GM19467 (cell line): ENCODE measurements around the gene LENEP.
"Not testable (repeated sequence)": the region's sequence is repeated elsewhere in the genome, so short reads cannot be mapped to it uniquely, and the experiment has no call there.

Experiments used
- ATAC-seq: cut with Tn5 transposase; IDR thresholded peaks from one replicate; pipeline ENCODE4 v1.9.1; 2021; ENCODE audit warnings: mild to moderate bottlenecking, moderate library complexity; ENCODE audit not compliant: unreplicated experiment

The LENEP gene

DNA sequence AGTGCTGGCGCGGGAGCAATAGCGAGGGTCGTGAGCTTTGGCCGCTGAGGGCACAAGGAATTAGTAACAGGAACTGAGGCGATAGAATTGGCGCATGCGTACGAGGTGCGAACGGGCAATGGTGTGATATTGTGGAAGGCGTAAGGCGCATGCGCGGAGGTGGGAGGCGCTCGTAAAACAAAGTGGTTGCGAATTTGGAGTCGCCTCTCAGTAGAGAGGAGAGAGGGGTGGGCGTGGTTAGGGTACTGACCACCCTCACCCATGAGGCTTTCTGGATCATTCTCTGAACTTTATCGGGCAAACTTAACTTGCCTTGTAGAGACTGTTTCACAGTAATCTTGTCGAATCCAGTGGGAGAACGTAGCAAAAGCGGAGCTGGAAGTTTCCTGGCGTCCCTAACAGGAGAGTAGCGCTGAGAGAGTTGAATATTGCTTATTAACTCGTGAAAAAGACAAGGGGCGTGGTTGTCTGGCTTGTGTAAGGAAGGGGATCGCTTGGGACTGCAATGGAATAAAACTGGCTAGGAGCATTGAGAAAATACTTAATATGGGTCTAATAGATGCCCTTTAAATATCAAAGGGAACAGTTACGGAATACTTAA is 18.5 kb upstream of the LENEP start:
- peak; percentile 39 for ATAC-seq

DNA sequence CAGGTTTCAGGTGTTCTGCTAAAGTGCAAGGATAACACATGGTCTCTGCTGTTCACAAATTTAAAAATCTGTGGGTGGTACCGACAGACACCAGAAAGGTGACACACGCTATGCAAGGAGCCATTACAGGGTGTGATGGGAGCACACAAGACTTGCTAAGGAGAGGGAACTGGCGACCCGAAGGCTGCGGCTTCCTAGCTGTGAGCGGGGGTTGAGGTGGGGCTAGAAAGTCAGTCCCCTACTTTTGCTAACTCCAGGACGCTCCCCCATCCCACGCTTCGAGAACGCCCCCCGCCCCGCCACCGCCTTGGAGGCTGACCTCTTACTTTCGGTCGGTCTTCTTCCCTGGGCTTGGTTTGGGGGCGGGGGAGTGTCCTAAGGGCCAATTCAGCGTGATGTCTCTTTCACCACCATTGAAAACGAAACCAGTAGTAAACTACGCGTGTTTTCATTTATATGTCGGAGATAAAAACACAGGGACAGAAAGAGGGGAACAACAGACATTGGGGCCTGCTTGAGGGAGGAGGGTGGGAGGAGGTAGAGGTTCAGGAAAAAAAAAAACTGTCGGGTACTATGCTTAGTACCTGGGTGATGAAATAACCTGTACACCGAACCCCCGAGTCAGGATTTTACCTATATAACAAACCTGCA is 17.9 kb upstream of the LENEP start:
- no peak for ATAC-seq

DNA sequence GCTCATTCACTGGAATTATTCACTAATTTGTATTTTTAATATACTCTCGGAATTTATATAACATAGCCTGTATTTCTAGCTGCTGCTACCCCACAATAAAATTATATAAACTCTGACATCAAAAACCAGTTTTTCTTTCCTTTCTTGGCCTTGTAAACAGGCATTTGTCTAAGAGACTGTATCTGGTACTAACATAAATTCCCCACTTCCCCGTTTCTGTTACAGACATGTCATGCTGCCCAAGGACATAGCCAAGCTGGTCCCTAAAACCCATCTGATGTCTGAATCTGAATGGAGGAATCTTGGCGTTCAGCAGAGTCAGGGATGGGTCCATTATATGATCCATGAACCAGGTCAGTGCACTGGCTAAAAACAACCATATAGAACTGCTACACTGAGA is 15.6 kb upstream of the LENEP start:
- ATAC-seq, result not testable (repeated sequence)

DNA sequence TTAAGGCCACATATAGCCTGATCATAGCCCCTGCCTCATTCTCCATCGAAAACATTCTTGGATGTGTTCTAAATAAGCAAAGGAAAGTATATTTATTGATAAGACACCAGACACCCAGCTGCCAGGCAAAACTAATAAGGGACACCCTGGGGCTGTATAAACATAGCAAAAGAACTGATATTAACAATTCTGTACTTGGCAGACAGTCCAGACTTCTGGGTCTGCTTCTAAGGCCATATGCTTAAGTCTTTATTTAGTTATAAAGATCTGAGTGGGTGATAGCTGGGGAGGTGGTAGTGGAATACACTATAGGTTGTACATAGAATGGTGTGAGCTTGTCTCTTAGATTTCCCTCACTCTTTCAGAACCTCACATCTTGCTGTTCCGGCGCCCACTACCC is 15.0 kb upstream of the LENEP start:
- no peak for ATAC-seq

DNA sequence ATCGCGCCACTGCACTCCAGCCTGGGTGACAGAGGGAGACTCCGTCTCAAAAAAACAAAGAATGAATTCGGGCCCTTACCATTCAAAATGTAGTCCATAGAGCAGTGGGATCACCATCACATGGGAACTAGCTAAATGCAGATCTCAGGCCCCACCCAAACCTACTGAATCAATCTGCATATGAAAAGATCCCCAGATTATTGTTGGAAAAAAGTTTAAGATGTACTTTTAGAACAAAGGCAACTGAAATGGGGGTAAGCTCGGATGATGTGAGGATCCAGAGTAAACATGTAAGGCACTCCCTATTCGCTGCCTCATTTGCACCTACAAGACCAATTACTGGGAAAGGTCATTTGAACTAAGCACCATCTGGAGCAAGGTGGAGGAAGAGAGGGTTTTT is 11.0 kb upstream of the LENEP start:
- no peak for ATAC-seq

DNA sequence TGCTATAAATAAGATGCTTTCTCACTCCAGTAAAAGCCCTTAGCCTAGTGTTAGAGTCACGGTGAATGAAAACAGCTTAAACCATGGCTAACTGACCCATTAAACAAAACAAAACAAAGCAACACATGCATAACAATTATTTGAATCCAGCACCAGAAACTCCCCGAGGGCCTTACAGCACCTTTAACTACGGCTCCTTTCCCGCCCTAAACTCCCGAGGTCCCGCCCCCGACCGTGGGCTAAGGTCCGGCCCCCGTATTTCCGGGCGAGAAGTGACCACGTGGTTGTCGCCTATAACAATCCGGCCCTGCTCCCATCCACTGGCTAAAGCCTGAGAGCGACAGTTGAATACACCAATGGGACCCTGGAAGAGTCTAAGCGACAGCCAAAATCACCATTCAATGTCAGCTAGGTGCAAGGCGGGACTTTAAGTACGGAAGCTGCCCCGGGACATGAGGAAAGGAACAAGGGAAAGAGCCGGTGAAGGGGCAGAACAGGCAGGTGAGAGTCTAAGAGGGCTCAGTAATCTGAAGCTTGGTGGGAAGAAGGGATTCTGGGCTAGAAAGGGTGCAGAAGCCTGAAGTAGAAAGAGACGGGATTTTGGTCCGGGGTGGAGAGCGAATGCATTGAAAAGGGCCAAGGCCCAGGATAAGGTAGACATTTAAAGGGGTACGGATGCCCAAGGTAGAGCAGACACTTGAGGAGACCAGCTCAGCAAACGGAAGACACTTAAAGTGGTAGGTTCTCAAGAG is 10.3 kb upstream of the LENEP start, which contains the start of gene FLAD1:
FLAD1 (plus strand) TSS at position 448 of the 752 bp plus-strand sequence. CDS start 351 bp downstream, outside the sequence.
- ATAC-seq, result peak; percentile 97

DNA sequence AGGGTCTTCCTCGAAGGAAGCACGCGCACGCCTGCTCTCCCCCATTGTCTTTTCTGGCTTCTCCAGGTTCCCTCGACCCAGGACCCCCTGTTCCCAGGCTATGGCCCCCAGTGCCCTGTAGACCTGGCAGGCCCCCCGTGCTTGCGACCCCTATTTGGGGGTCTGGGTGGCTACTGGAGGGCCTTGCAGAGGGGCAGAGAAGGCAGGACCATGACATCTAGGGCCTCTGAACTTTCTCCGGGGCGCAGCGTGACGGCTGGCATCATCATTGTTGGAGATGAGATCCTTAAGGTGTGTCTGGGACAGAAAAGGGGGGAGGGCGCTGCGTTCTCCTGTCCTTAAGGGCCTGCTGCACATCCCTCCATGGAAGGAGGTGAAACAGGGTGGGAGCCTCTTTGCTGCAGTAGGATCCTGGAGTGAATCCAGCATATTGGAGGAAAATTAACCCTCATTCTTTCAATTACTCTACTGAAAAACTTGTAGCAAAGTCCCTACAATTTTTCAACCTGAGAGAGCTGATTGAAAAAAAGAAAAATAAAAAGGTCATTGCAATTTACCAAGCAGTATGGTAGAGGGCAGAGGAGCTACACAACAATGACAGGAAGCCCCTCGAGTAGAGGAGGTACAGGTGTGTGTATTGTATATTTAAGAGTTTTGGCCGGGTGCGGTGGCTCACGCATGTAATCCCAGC is 9.5 kb upstream of the LENEP start:
- no peak for ATAC-seq

DNA sequence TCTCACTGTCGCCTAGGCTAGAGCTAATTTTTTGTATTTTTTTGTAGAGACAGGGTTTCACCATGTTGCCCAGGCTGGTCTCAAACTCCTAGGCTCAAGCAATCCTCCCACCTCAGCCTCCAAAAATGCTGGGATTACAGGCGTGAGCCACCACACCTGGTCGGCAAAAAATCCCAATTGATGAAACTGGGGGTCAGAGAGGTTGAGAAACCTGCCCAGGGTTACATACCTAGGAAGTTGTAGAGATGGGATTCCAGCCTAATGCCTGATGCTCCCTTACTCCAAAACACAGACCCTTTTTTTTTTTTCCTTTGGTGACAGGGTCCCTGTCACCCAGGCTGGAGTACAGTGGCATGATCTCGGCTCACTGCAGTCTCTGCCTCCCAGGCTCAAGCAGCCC is 6.7 kb upstream of the LENEP start:
- not testable (repeated sequence) for ATAC-seq

DNA sequence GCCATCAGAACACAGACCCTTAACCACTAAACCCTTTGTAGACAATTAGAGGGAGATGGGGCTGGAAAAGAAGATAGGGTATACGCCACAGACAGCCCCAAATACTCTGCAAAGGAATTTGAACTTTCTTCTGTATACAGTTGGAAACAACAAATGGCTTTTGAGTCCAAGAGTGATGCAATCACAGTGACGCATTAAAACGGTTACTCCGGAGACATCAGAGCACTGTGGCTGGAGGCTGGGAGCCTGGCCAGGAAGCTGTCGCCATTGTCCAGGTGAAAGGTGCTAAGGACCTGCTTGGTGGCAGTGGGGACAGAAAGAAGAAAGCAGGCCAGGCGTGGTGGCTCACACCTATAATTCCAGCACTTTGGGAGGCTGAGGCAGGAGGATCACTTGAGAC is 6.1 kb upstream of the LENEP start:
- no peak for ATAC-seq

DNA sequence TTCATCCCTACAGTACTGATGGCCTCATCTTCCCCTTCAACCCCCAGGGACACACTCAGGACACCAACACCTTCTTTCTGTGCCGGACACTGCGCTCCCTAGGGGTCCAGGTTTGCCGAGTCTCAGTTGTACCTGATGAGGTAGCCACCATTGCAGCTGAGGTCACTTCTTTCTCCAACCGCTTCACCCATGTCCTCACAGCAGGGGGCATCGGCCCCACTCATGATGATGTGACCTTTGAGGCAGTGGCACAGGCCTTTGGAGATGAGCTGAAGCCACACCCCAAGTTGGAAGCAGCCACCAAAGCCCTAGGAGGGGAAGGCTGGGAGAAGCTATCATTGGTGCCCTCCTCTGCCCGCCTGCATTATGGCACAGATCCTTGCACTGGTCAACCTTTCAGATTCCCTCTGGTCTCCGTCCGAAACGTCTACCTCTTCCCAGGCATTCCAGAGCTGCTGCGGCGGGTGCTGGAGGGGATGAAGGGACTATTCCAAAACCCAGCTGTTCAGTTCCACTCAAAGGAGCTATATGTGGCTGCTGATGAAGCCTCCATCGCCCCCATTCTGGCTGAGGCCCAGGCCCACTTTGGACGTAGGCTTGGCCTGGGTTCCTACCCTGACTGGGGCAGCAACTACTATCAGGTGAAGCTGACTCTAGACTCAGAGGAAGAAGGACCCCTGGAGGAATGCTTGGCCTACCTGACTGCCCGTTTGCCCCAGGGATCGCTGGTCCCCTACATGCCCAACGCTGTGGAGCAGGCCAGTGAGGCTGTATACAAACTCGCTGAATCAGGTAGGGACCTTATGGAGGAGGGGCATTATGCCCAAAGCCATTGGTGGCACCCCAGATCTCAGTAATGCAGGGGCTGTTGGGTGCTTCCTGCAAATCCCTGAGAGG is 5.1 kb upstream of the LENEP start:
- no peak for ATAC-seq

DNA sequence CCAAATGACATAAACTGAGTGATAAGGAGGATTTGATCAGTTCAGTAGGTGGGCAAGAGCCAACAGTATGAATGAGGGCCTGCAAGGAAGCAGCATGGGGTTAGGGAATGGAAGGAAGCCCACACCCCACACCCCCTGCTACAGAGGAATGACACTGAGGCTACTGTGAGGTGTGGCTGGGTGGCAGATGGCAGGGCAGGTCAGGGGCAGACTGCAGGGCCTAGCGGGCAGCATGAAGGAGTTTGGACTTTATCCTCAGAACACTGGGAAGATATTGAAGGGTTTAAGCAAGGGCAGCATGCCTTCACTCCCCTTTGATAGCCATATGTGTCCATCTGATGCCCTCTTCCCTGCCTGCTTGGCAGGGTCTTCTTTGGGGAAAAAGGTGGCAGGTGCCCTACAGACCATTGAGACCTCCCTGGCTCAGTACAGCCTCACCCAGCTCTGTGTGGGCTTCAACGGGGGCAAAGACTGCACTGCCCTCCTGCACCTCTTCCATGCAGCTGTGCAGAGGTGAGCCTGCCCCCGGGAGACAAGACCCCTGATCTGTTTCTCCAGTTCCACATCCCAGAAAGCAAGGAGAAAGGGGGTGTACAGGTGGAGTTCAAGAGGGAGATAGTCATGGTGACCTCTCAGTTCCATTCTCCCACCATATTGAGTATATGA is 4.1 kb upstream of the LENEP start:
- no peak for ATAC-seq

DNA sequence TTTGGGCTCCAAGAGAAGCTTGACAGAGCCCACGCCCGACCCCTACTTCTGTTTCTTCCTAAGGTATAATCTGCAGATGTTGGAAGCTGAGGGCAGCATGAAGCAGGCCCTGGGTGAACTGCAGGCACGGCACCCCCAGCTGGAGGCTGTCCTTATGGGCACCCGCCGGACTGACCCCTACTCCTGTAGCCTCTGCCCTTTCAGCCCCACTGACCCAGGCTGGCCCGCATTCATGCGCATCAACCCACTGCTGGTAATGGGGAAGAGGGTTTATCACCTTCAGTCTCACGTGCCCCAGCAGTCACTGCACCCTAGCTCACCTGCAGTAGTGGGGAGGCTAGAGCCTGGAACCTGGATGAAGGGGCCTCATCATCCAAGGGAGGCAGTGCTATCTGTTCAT is 3.1 kb upstream of the LENEP start:
- no peak for ATAC-seq

DNA sequence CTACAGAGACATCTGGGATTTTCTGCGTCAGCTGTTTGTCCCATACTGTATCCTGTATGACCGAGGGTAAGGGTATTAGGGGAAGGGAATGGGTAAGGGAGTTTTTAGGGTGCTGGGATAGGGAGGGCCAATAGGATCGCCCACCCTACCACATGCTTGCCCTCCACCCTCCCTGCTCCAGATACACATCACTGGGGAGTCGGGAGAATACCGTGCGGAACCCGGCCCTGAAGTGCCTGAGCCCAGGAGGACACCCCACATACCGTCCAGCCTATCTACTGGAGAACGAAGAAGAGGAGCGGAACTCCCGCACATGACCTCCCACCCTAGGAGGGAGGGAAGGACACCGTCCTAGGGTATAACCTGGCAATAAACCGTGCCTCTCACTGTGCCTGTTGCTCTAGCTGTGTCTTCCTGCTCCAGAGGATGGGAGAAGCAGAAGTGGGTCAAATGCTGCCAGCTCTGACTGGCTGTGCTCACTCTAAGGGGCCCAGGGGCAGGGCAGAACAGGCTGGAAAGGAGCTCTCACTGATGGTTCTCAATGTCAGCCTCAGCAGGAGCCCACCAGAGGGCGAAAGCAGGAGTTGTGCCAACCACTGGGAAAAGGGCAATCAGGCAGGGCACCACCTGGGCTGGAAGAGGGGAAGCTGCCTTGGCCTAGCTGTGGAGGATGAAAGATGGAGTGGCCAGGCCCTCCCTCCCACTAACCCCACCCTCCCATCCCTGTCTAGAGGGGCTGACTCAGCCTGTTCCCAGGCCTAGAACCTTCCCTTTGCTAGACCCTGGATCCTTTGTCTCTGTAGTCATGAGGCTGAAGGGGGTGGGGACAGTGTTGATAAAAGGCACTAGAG is 440 bp upstream of the LENEP start:
- ATAC-seq, result no peak

DNA sequence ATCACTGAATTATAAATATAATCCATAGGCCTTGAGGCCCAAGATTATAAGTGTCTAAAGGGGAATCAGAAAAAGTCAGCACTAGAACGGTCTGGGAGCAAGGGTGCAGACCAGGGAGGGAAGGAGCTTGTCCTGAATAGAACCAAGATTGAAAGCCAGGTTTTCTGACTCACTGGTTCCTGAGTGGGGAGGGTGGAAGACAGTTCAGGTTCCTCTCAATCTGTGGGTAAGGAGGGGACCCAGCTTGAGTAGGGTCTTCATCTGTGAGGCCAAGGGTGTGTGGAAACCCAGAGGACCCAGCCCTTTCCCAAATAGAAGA is 842 bp downstream of the LENEP start:
- ATAC-seq, result no peak

DNA sequence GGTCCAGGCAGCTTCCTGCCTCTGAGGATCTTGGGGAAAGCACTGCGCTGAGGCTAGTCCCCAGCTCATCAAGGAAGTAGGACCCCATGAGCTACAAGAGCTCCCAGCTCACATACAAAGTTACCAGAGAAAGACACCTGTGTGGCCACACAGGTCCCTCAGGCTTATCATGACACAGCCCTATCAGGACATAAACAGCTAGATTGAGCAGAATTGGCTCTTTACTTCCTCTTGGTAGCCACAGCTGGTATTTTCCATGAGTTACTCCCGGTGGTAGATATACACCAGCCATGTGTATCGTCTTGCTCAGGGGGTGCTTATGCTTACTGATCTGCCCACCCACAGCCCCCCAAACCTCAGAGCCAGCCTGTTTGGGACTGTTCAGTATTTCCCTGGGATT is 1.2 kb downstream of the LENEP start:
- ATAC-seq, result no peak

DNA sequence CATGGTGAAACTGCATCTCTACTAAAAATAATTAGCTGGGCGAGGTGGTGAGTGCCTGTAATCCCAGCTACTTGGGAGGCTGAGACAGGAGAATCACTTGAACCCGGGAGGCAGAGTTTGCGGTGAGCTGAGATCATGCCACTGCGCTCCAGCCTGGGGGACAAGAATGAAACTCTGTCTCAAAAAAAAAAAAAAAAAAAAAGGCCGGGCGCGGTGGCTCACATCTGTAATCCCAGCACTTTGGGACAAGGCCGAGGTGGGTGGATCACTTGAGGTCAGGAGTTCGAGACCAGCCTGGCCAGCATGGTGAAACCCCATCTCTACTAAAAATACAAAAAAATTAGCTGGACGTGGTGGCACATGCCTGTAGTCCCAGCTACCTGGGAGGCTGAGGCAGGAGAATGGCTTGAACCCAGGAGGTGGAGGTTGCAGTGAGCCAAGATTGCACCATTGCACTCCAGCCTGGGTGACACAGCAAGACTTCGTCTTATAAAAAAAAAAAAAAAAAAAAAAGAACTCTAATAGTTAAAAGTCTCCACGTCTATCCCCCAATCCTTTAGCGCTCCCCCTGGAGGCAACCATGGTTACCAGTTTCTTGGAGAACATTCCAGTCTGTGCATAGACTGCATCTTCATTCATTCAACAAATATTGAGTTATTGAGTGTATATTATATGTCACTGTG is 2.1 kb downstream of the LENEP start:
- not testable (repeated sequence) for ATAC-seq

DNA sequence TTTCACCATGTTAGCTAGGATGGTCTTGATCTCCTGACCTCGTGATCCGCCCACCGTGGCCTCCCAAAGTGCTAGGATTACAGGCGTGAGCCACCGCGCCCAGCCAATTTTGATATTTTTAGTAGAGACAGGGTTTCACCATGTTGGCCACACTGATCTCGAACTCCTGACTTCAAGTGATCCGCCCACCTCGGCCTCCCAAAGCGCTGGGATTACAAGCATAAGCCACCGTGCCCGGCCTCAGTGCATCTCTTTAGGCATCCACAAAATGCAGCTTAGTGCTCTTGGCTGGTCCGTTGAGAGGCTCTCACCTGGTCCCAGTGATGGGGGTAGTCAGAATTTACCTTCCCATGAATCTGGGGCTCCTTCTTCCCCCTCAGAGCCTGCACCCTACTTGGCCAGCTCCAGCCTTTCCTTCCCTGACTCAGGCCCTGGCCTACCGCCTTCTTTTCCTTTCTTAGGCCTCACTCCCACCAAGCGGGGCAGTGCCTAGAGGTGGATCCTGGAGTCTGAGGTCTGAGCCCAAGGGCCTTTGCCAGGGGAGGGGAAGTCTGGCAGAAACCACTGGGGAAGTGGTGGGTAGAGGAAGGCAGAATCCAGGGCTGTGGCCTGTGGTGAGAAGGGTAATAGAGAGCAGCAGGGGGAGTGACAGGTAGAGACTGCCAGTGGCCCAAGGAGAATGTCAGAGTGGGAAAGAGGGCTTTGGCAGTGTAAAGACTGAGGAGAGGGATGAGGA is 3.7 kb downstream of the LENEP start:
- ATAC-seq, result no peak

DNA sequence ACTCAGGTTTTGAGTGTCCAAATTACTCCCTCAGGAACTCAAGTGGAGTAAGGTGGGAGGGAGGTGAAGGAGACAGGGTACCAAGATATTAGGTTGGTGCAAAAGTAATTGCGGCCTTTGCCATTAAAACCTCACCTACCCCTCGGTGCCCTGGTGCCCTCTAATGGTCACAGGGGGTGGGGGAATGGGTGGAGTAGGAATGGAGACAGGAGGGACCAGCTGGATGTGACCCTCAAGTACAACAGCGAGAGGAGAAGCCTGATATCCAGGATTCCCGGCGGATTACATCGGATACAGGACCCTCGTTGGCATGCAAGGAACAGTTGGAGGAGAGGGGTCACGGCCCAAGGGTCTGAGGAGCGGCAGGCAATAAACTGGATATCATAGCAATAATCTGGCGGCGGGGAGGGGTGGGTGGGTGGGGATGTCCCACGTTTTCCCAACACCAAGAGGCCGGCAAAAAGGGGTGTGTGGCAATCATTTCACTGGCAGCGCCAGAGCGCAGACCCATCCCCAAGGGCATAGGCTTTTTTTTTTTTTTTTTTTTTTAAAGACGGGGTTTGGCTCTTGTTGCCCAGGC is 4.9 kb downstream of the LENEP start:
- no peak for ATAC-seq
